ENCODE results near the gene FMN1. TPM values are rescaled to one million over a fixed set of nuclear protein-coding genes. Genes with fewer than 3 reads are reported as not detected.

The FMN1 gene
- total and polyA plus RNA-seq, 10 of the 15 experiments (the other 5 are each of a cell fraction or from before 2014, with no cell fraction given): 0.05 to 0.16 (median 0.08) TPM; not detected in 4

GRCh38 chr15:33171202-33171601 is 23.3 kb downstream of the FMN1 start:
- ChIA-PET RAD21 (ENCODE audit: unreplicated experiment) (no interaction called here), POLR2A (no interaction called here), SMC1A (ENCODE audit: uncharacterized antibody, unreplicated experiment) (no interaction called here), CTCF (no interaction called here)
- TF ChIP-seq ZBTB33 (IDR thresholded peaks at IDR 0.05) (no peak), SUZ12 (IDR thresholded peaks at IDR 0.05; ENCODE audit: unreplicated experiment) (no peak), HDAC6 (IDR thresholded peaks at IDR 0.05; ENCODE audit: unreplicated experiment) (no peak), NFXL1 (IDR thresholded peaks at IDR 0.05; ENCODE audit: borderline replicate concordance) (no peak)
- intact Hi-C loops (cut with micrococcal nuclease; ENCODE audit: unreplicated experiment): no loop called here
- Histone ChIP-seq H3K27me3 (replicated peaks in 1 of 2; ENCODE audit: control insufficient read depth in 2 of 2, insufficient read depth in 2 of 2, low read length in 1 of 2) (no peaks in the 10 kb centered on the region; a peak in 1 of 4 replicates), H2AFZ (ENCODE audit: control insufficient read depth, low read depth, low read length) (no peak overlapping the region), H3K4me1 (ENCODE audit: control insufficient read depth, insufficient read depth, low read length) (peaks cover 4% of the 10 kb centered on the region; the same call in 1 of the 2 replicates), H3K36me3 (ENCODE audit: control insufficient read depth in 2 of 2, insufficient read depth in 2 of 2, low read length in 1 of 2) (no peaks in the 10 kb centered on the region), H3K79me2 (ENCODE audit: control insufficient read depth, insufficient read depth, low read length) (no peaks in the 10 kb centered on the region), H3K9me3 (replicated peaks; ENCODE audit: control insufficient read depth, insufficient read depth, low read length) (peaks cover 4% of the 10 kb centered on the region; the same call in 1 of the 3 replicates), H3K27ac (ENCODE audit: control insufficient read depth, insufficient read depth) (no peak overlapping the region), H3K9ac (ENCODE audit: control insufficient read depth, insufficient read depth, low read length) (no peak overlapping the region), H4K20me1 (ENCODE audit: control insufficient read depth, insufficient read depth) (no peaks in the 10 kb centered on the region), H3K4me3 (no peak overlapping the region), H3K4me2 (ENCODE audit: control insufficient read depth, insufficient read depth) (no peak overlapping the region)
- 21% methylated on average over 2 of the region's 2 CpGs for WGBS (ENCODE audit: insufficient coverage, insufficient replicate concordance, low lambda C conversion rate, missing lambda C conversion rate)
- no TSS peak for BruUV-seq (replicated peaks)
- FAIRE-seq (no peak), DNase-seq (ENCODE audit: low read depth, low spot score) (no peak), ATAC-seq (no peak)
- in situ Hi-C loops (cut with MboI): no loop called here

- Histone ChIP-seq H3K4me1 (ENCODE audit: control insufficient read depth, insufficient read depth, low read length) (peaks cover 4% of the 10 kb centered on the region; the same call in 1 of the 2 replicates), H3K9me3 (replicated peaks; ENCODE audit: control insufficient read depth, insufficient read depth, low read length) (peaks cover 8% of the 10 kb centered on the region; the same call in 1 of the 3 replicates), H3K27ac (ENCODE audit: control insufficient read depth, insufficient read depth) (no peak overlapping the region), H3K36me3 (ENCODE audit: control insufficient read depth in 2 of 2, insufficient read depth in 2 of 2, low read length in 1 of 2) (no peaks in the 10 kb centered on the region), H3K4me2 (ENCODE audit: control insufficient read depth, insufficient read depth) (no peak overlapping the region), H2AFZ (ENCODE audit: control insufficient read depth, low read depth, low read length) (no peak overlapping the region), H3K79me2 (ENCODE audit: control insufficient read depth, insufficient read depth, low read length) (no peaks in the 10 kb centered on the region), H3K27me3 (replicated peaks in 1 of 2; ENCODE audit: control insufficient read depth in 2 of 2, insufficient read depth in 2 of 2, low read length in 1 of 2) (no peaks in the 10 kb centered on the region; a peak in 1 of 4 replicates), H3K4me3 (no peak overlapping the region), H4K20me1 (ENCODE audit: control insufficient read depth, insufficient read depth) (no peaks in the 10 kb centered on the region), H3K9ac (ENCODE audit: control insufficient read depth, insufficient read depth, low read length) (no peak overlapping the region)
- FAIRE-seq (no peak), ATAC-seq (no peak), DNase-seq (ENCODE audit: low read depth, low spot score) (no peak)
- POLR2A ChIA-PET: interaction anchor here (0.6 kb wide), 1 partner anchor 16 kb away, joined by 3 read pairs; no protein-coding TSS in a partner anchor
- no TSS peak for BruUV-seq (replicated peaks)
- 64% methylated on average over 3 of the region's 3 CpGs for WGBS (ENCODE audit: insufficient coverage, insufficient replicate concordance, low lambda C conversion rate, missing lambda C conversion rate)
- CTCF ChIA-PET: interaction anchor here (0.7 kb wide), 1 partner anchor 9 kb away, joined by 3 read pairs; no protein-coding TSS in a partner anchor
- SMC1A ChIA-PET (ENCODE audit: uncharacterized antibody, unreplicated experiment): no interaction called here
- RAD21 ChIA-PET (ENCODE audit: unreplicated experiment): interaction anchor here (0.6 kb wide), 1 partner anchor 147 kb away, joined by 3 read pairs; no protein-coding TSS in a partner anchor
- in situ Hi-C loops (cut with MboI): no loop called here
- intact Hi-C loops (cut with micrococcal nuclease; ENCODE audit: unreplicated experiment): loop anchor here (2.0 kb wide), 1 partner anchor 17 kb away; no protein-coding TSS in a partner anchor
- TF ChIP-seq NKRF (conservative IDR thresholded peaks at IDR 0.05) (no peak), CBX5 (IDR thresholded peaks at IDR 0.05; ENCODE audit: low read depth) (no peak), ETV6 (conservative IDR thresholded peaks at IDR 0.05 in 1 of 2, IDR thresholded peaks at IDR 0.05 in 1 of 2; ENCODE audit: borderline replicate concordance in 1 of 2, low read depth in 1 of 2) (no peak), ZNF217 (IDR thresholded peaks at IDR 0.05) (no peak), ZNF207 (IDR thresholded peaks at IDR 0.05; ENCODE audit: borderline replicate concordance) (no peak)
Observed at GRCh38 chr15:33169625-33170024, 24.9 kb downstream of the FMN1 start.

Data from GM12878 (cell line).